RKO (cell line): ENCODE results near the gene RAPGEF1.
A peak's percentile ranks its signal among the peaks of the same experiment; 100 is the strongest.
"Not testable (repeated sequence)": the region's sequence is repeated elsewhere in the genome, so short reads cannot be mapped to it uniquely, and the experiment has no call there.

Experiments
- DNase-seq: peaks from one replicate; pipeline ENCODE4 v3.0.0-alpha.2; 2016; ENCODE audit warnings: low spot score

RAPGEF1 gene

GRCh38 chr9:131685753-131686706, 53.8 kb downstream of the RAPGEF1 start:
- no peak for DNase-seq

- DNase-seq = not testable (repeated sequence)
Measured at GRCh38 chr9:131683094-131683493, 56.8 kb downstream of the RAPGEF1 start.

- DNase-seq = no peak
Measured at GRCh38 chr9:131682261-131682660, 57.6 kb downstream of the RAPGEF1 start.

- not testable (repeated sequence) for DNase-seq
Measured at GRCh38 chr9:131681826-131682225, 58.0 kb downstream of the RAPGEF1 start.

- DNase-seq = not testable (repeated sequence)
Measured at GRCh38 chr9:131681108-131681507, 58.8 kb downstream of the RAPGEF1 start.

- DNase-seq = no peak
Measured at GRCh38 chr9:131679261-131680020, 60.4 kb downstream of the RAPGEF1 start.

- peak; percentile 94 for DNase-seq
Measured at GRCh38 chr9:131678499-131679111, 61.3 kb downstream of the RAPGEF1 start.

- DNase-seq = no peak
Measured at GRCh38 chr9:131677444-131678180, 62.3 kb downstream of the RAPGEF1 start.

- DNase-seq = no peak
Measured at GRCh38 chr9:131677049-131677443, 62.8 kb downstream of the RAPGEF1 start.

- DNase-seq = no peak
Measured at GRCh38 chr9:131676431-131676972, 63.4 kb downstream of the RAPGEF1 start.

- DNase-seq = no peak
Measured at GRCh38 chr9:131675437-131676022, 64.3 kb downstream of the RAPGEF1 start.

- no peak for DNase-seq
Measured at GRCh38 chr9:131674425-131675421, 65.2 kb downstream of the RAPGEF1 start.

GRCh38 chr9:131673531-131673930, 66.3 kb downstream of the RAPGEF1 start:
- no peak for DNase-seq

GRCh38 chr9:131673068-131673467, 66.8 kb downstream of the RAPGEF1 start:
- DNase-seq = no peak

GRCh38 chr9:131672451-131672850, 67.4 kb downstream of the RAPGEF1 start:
- no peak for DNase-seq

- no peak for DNase-seq
Measured at GRCh38 chr9:131671133-131671520, 68.7 kb downstream of the RAPGEF1 start.

GRCh38 chr9:131670247-131671132, 69.4 kb downstream of the RAPGEF1 start:
- DNase-seq = no peak

- no peak for DNase-seq
Measured at GRCh38 chr9:131669269-131670157, 70.4 kb downstream of the RAPGEF1 start.
